ENCODE results near the gene ANAPC1. TPM values are rescaled to one million over a fixed set of nuclear protein-coding genes. Genes with fewer than 3 reads are reported as not detected.
A peak's percentile ranks its signal among the peaks of the same experiment; 100 is the strongest.
"Not testable (repeated sequence)": the region's sequence is repeated elsewhere in the genome, so short reads cannot be mapped to it uniquely, and the experiment has no call there.

Gene ANAPC1
- total RNA-seq, 1 donor from 2014 or later, result 39.9 TPM

- DNase-seq (ENCODE audit: low read depth in 2 of 2), result peak in 1 of 2 donors; percentile 33
These were observed 22.2 kb upstream of the ANAPC1 start for GRCh38 chr2:111905990-111906735.

- DNase-seq (ENCODE audit: low read depth in 2 of 2), result not testable (repeated sequence)
These were observed 21.5 kb upstream of the ANAPC1 start for GRCh38 chr2:111905475-111905869.

- DNase-seq (ENCODE audit: low read depth in 2 of 2), result no peak
These were observed 20.9 kb upstream of the ANAPC1 start for GRCh38 chr2:111904726-111905474.

- peak in 1 of 2 donors; percentile 79 for DNase-seq (ENCODE audit: low read depth in 2 of 2)
These were observed 20.0 kb upstream of the ANAPC1 start for GRCh38 chr2:111903930-111904439.

GRCh38 chr2:111903516-111903915, 19.5 kb upstream of the ANAPC1 start:
- no peak for DNase-seq (ENCODE audit: low read depth in 2 of 2)

GRCh38 chr2:111900859-111901258, 16.9 kb upstream of the ANAPC1 start:
- DNase-seq (ENCODE audit: low read depth in 2 of 2), result peak; percentile 54 to 75

- DNase-seq (ENCODE audit: low read depth in 2 of 2), result peak; percentile 23 to 72
These were observed 14.9 kb upstream of the ANAPC1 start for GRCh38 chr2:111898703-111899514.

GRCh38 chr2:111897924-111898702, 14.1 kb upstream of the ANAPC1 start, which contains the start of gene MERTK:
Gene MERTK (plus strand): TSS chr2:111898607. CDS start chr2:111898736, 129 bp downstream.
- peak; percentile 78 to 97 for DNase-seq (ENCODE audit: low read depth in 2 of 2)

- no peak for DNase-seq (ENCODE audit: low read depth in 2 of 2)
These were observed 13.6 kb upstream of the ANAPC1 start for GRCh38 chr2:111897630-111897923.

- DNase-seq (ENCODE audit: low read depth in 2 of 2), result no peak
These were observed 12.6 kb upstream of the ANAPC1 start for GRCh38 chr2:111896576-111896975.

GRCh38 chr2:111896024-111896423, 12.0 kb upstream of the ANAPC1 start:
- no peak for DNase-seq (ENCODE audit: low read depth in 2 of 2)

- no peak for DNase-seq (ENCODE audit: low read depth in 2 of 2)
These were observed 585 bp upstream of the ANAPC1 start for GRCh38 chr2:111884592-111884964.

GRCh38 chr2:111872806-111873205, 11.2 kb downstream of the ANAPC1 start:
- DNase-seq (ENCODE audit: low read depth in 2 of 2), result not testable (repeated sequence)

GRCh38 chr2:111865124-111865523, 18.9 kb downstream of the ANAPC1 start:
- DNase-seq (ENCODE audit: low read depth in 2 of 2), result not testable (repeated sequence)

GRCh38 chr2:111860005-111860404, 24.0 kb downstream of the ANAPC1 start:
- not testable (repeated sequence) for DNase-seq (ENCODE audit: low read depth in 2 of 2)

- peak; percentile 36 to 66 for DNase-seq (ENCODE audit: low read depth in 2 of 2)
These were observed 31.4 kb downstream of the ANAPC1 start for GRCh38 chr2:111852544-111852943.

GRCh38 chr2:111850646-111851045, 33.3 kb downstream of the ANAPC1 start:
- peak; percentile 44 to 63 for DNase-seq (ENCODE audit: low read depth in 2 of 2)

- peak; percentile 29 to 56 for DNase-seq (ENCODE audit: low read depth in 2 of 2)
These were observed 44.2 kb downstream of the ANAPC1 start for GRCh38 chr2:111839625-111840282.

- DNase-seq (ENCODE audit: low read depth in 2 of 2), result not testable (repeated sequence)
These were observed 45.0 kb downstream of the ANAPC1 start for GRCh38 chr2:111838992-111839391.

- DNase-seq (ENCODE audit: low read depth in 2 of 2), result not testable (repeated sequence)
These were observed 49.8 kb downstream of the ANAPC1 start for GRCh38 chr2:111834221-111834620.
